ENCODE results near the gene AP1G2.
A peak's percentile ranks its signal among the peaks of the same experiment; 100 is the strongest.
"Not testable (repeated sequence)": the region's sequence is repeated elsewhere in the genome, so short reads cannot be mapped to it uniquely, and the experiment has no call there.

The AP1G2 gene

GRCh38 chr14:23567186-23568020 lies at the start of gene AP1G2:
Gene AP1G2 (minus strand): TSS chr14:23567791. CDS start chr14:23567314, 477 bp downstream.
- DNase-seq, result peak; percentile 83

GRCh38 chr14:23615856-23616255 lies 48.3 kb upstream of the AP1G2 start:
- no peak for DNase-seq

GRCh38 chr14:23614395-23614828 lies 46.8 kb upstream of the AP1G2 start:
- DNase-seq, result no peak

- no peak for DNase-seq
Measured at GRCh38 chr14:23613242-23614070, 45.9 kb upstream of the AP1G2 start.

GRCh38 chr14:23612802-23613201 lies 45.2 kb upstream of the AP1G2 start:
- no peak for DNase-seq

GRCh38 chr14:23612354-23612732 lies 44.8 kb upstream of the AP1G2 start:
- no peak for DNase-seq

GRCh38 chr14:23610815-23611289 lies 43.3 kb upstream of the AP1G2 start:
- no peak for DNase-seq

- DNase-seq, result no peak
Measured at GRCh38 chr14:23610090-23610814, 42.7 kb upstream of the AP1G2 start.

GRCh38 chr14:23609411-23610089 lies 42.0 kb upstream of the AP1G2 start:
- not testable (repeated sequence) for DNase-seq

GRCh38 chr14:23609001-23609400 lies 41.4 kb upstream of the AP1G2 start:
- DNase-seq, result no peak

- no peak for DNase-seq
Measured at GRCh38 chr14:23608454-23608853, 40.9 kb upstream of the AP1G2 start.

- DNase-seq, result no peak
Measured at GRCh38 chr14:23605931-23606585, 38.5 kb upstream of the AP1G2 start.

GRCh38 chr14:23604675-23605170 lies 37.1 kb upstream of the AP1G2 start:
- DNase-seq, result no peak

- no peak for DNase-seq
Measured at GRCh38 chr14:23604148-23604547, 36.6 kb upstream of the AP1G2 start.

GRCh38 chr14:23603103-23603502 lies 35.5 kb upstream of the AP1G2 start:
- no peak for DNase-seq

GRCh38 chr14:23602181-23603095 lies 34.8 kb upstream of the AP1G2 start:
- no peak for DNase-seq

- no peak for DNase-seq
Measured at GRCh38 chr14:23601845-23602180, 34.2 kb upstream of the AP1G2 start.

- no peak for DNase-seq
Measured at GRCh38 chr14:23601424-23601823, 33.8 kb upstream of the AP1G2 start.

- no peak for DNase-seq
Measured at GRCh38 chr14:23600806-23601205, 33.2 kb upstream of the AP1G2 start.

- no peak for DNase-seq
Measured at GRCh38 chr14:23600322-23600707, 32.7 kb upstream of the AP1G2 start.

- not testable (repeated sequence) for DNase-seq
Measured at GRCh38 chr14:23594191-23594590, 26.6 kb upstream of the AP1G2 start.

All from NCI-H1436 (cell line).